22Rv1 (cell line): ENCODE data around the gene RBM44.

Experiments used
- CTCF ChIP-seq: fragments of 450-650 bp; IDR thresholded peaks from 2 replicates; pipeline ENCODE4 v1.5.1; 2017; ENCODE audit warnings: mild to moderate bottlenecking
- ZFX ChIP-seq: fragments of 450-650 bp; IDR thresholded peaks from 2 replicates; pipeline ENCODE4 v1.6.1; 2017; ENCODE audit warnings: antibody characterized with exemption, borderline replicate concordance

- TF ChIP-seq CTCF (no peak), ZFX (no peak)
Measured at GRCh38 chr2:237806334-237806733, 7.8 kb downstream of the RBM44 start.
